ENCODE measurements around the gene MPO.

DNA sequence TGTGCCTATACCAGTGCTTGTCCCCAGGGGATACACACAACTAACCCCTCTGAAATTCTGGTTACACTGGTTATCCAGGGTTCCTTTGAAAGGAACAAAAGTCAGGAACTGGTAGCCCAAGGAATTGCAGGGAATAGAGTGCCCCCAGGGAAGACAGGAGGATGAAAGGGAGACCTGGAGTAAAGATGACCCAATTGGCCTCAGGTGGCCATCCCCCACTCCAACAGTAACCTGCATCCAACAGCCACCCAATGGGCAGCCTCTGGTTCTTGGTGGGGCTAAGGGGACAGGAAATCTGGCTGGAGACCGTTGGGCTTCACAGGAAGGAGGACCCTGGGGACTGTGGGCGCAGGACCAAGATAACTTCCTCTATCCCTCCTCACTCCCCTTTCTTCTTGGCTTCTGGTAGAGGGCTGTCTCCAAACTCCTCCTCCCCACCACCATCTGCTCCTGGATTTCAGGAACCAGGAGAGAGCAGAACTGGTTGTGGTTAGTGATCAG, 826 bp upstream of the MPO start:
- TF ChIP-seq POLR2AphosphoS5 (IDR thresholded peaks at IDR 0.05): no peak
- TF ChIP-seq, protein P1, sequence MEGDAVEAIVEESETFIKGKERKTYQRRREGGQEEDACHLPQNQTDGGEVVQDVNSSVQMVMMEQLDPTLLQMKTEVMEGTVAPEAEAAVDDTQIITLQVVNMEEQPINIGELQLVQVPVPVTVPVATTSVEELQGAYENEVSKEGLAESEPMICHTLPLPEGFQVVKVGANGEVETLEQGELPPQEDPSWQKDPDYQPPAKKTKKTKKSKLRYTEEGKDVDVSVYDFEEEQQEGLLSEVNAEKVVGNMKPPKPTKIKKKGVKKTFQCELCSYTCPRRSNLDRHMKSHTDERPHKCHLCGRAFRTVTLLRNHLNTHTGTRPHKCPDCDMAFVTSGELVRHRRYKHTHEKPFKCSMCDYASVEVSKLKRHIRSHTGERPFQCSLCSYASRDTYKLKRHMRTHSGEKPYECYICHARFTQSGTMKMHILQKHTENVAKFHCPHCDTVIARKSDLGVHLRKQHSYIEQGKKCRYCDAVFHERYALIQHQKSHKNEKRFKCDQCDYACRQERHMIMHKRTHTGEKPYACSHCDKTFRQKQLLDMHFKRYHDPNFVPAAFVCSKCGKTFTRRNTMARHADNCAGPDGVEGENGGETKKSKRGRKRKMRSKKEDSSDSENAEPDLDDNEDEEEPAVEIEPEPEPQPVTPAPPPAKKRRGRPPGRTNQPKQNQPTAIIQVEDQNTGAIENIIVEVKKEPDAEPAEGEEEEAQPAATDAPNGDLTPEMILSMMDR (IDR thresholded peaks at IDR 0.05): no peak
